ENCODE measurements around the gene DLEU7.

DNA sequence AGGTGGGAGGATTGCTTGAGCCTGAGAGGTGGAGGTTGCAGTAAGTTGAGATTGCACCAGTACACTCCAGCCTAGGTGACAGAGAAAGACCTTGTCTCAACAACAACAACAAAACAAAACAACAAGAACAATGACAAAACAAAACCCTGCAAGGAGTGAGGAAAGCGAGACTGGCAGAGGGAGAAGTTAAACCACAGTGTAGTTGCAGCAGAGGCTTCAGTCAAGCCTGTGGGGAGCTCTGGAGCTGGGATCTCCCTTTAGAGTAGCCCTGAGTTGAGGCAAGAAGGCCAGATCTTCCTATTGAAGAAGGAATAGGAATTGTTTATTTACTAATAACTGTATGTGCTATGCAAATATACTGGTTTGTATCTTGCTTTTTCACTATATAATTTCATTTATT, 40.8 kb upstream of the DLEU7 start:
- no peak for TF ChIP-seq PHF8 (IDR thresholded peaks at IDR 0.05; ENCODE audit: borderline replicate concordance, low read length)
- TF ChIP-seq COPS2 (conservative IDR thresholded peaks at IDR 0.05) = no peak
- TF ChIP-seq, protein P1, sequence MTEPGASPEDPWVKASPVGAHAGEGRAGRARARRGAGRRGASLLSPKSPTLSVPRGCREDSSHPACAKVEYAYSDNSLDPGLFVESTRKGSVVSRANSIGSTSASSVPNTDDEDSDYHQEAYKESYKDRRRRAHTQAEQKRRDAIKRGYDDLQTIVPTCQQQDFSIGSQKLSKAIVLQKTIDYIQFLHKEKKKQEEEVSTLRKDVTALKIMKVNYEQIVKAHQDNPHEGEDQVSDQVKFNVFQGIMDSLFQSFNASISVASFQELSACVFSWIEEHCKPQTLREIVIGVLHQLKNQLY (CRISPR knock-in tag; conservative IDR thresholded peaks at IDR 0.05) = no peak
- no peak for TF ChIP-seq HMG20B (CRISPR knock-in tag; IDR thresholded peaks at IDR 0.05)
- no peak for TF ChIP-seq CHD4 (IDR thresholded peaks at IDR 0.05; ENCODE audit: insufficient read depth, insufficient replicate concordance, low read depth, low read length, poor library complexity, severe bottlenecking)
- no peak for TF ChIP-seq TAF7 (tag; IDR thresholded peaks at IDR 0.05)
- no peak for TF ChIP-seq EP300 (IDR thresholded peaks at IDR 0.05; ENCODE audit: low read length)
- TF ChIP-seq, protein P2, sequence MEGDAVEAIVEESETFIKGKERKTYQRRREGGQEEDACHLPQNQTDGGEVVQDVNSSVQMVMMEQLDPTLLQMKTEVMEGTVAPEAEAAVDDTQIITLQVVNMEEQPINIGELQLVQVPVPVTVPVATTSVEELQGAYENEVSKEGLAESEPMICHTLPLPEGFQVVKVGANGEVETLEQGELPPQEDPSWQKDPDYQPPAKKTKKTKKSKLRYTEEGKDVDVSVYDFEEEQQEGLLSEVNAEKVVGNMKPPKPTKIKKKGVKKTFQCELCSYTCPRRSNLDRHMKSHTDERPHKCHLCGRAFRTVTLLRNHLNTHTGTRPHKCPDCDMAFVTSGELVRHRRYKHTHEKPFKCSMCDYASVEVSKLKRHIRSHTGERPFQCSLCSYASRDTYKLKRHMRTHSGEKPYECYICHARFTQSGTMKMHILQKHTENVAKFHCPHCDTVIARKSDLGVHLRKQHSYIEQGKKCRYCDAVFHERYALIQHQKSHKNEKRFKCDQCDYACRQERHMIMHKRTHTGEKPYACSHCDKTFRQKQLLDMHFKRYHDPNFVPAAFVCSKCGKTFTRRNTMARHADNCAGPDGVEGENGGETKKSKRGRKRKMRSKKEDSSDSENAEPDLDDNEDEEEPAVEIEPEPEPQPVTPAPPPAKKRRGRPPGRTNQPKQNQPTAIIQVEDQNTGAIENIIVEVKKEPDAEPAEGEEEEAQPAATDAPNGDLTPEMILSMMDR (IDR thresholded peaks at IDR 0.05 in 2 of 3, conservative IDR thresholded peaks at IDR 0.05 in 1 of 3; ENCODE audit: insufficient read depth in 2 of 3, low read depth in 1 of 3, low read length in 3 of 3) = no peak
- TF ChIP-seq MYC (IDR thresholded peaks at IDR 0.05; ENCODE audit: low read depth, low read length) = no peak
- TF ChIP-seq MYC (CRISPR knock-in tag; IDR thresholded peaks at IDR 0.05; ENCODE audit: borderline replicate concordance, low read depth) = no peak
- TF ChIP-seq FUS (optimal IDR thresholded peaks at IDR 0.05; ENCODE audit: low read depth, low read length) = no peak
- TF ChIP-seq, protein P3, sequence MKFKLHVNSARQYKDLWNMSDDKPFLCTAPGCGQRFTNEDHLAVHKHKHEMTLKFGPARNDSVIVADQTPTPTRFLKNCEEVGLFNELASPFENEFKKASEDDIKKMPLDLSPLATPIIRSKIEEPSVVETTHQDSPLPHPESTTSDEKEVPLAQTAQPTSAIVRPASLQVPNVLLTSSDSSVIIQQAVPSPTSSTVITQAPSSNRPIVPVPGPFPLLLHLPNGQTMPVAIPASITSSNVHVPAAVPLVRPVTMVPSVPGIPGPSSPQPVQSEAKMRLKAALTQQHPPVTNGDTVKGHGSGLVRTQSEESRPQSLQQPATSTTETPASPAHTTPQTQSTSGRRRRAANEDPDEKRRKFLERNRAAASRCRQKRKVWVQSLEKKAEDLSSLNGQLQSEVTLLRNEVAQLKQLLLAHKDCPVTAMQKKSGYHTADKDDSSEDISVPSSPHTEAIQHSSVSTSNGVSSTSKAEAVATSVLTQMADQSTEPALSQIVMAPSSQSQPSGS (CRISPR knock-in tag; IDR thresholded peaks at IDR 0.05) = no peak
- TF ChIP-seq JUNB (CRISPR knock-in tag; conservative IDR thresholded peaks at IDR 0.05) = no peak

All from K562 (cell line).